SK-N-SH (cell line): ENCODE data around the gene ZBTB16. TPM values are rescaled to one million over a fixed set of nuclear protein-coding genes. Genes with fewer than 3 reads are reported as not detected.

Experiments used
- CTCF ChIA-PET: fragments of 300-600, 350-600 bp; formaldehyde crosslinking; extraction: SDS; loops from one replicate; lab custom pipeline; 2021; lab: Yijun Ruan, JAX
- POLR2A ChIA-PET: fragments of 350-600 bp; sonication (Branson Sonifier 250); formaldehyde crosslinking; extraction: SDS; loops from one replicate; lab custom pipeline; 2020; ENCODE audit warnings: antibody characterized with exemption, inconsistent platforms; lab: Yijun Ruan, JAX
- DNase-seq: peaks from one replicate; pipeline ENCODE4 v3.0.0; 2012
- H2AFZ ChIP-seq: fragments of 200-600 bp; sonication (generic); 2 replicates; pipeline ENCODE4 v1.8.1; 2016; ENCODE audit warnings: antibody characterized with exemption, mild to moderate bottlenecking, low read depth
- H3F3A ChIP-seq: fragments of 200-600 bp; sonication (generic); replicated peaks from 2 replicates; pipeline ENCODE3; 2016; ENCODE audit warnings: antibody characterized with exemption, mild to moderate bottlenecking; ENCODE audit not compliant: insufficient read depth
- H3K27ac ChIP-seq, 2 experiments: fragments of 200-500 bp in 1 of 2; fragments of 200-600 bp in 1 of 2; sonication (Bioruptor generic) in 1 of 2; sonication (generic), shearing (Covaris generic) in 1 of 2; 2 replicates each; pipeline versions ENCODE4 v1.5.1 to v1.6.1; 2014 to 2016; ENCODE audit warnings: low read depth in 2 of 2, inconsistent platforms in 1 of 2, low read length in 1 of 2, mild to moderate bottlenecking in 1 of 2, mixed read lengths in 1 of 2
- H3K27me3 ChIP-seq: fragments of 200-600 bp; sonication (generic), shearing (Covaris generic); 2 replicates; pipeline ENCODE4 v1.6.1; 2016; ENCODE audit warnings: mixed run types; ENCODE audit not compliant: insufficient read depth
- H3K36me3 ChIP-seq, 2 experiments: fragments of 200-500 bp in 1 of 2; fragments of 200-600 bp in 1 of 2; sonication (Bioruptor generic) in 1 of 2; sonication (generic) in 1 of 2; replicated peaks in 1 of 2; 2 replicates each; pipeline versions ENCODE3 to v1.5.1; 2014 to 2016; ENCODE audit warnings: low read length in 1 of 2, mild to moderate bottlenecking in 1 of 2; ENCODE audit not compliant: insufficient read depth in 2 of 2, control insufficient read depth in 1 of 2
- H3K4me1 ChIP-seq, 2 experiments: fragments of 200-500 bp in 1 of 2; fragments of 200-600 bp in 1 of 2; sonication (Bioruptor generic) in 1 of 2; sonication (generic), shearing (Covaris generic) in 1 of 2; 2 replicates each; pipeline versions ENCODE4 v1.5.1 to v1.6.1; 2014 to 2016; ENCODE audit warnings: low read depth in 1 of 2, low read length in 1 of 2, mixed run types in 1 of 2; ENCODE audit not compliant: insufficient read depth in 2 of 2, control insufficient read depth in 1 of 2
- H3K4me2 ChIP-seq: fragments of 200-600 bp; sonication (generic), shearing (Covaris generic); 2 replicates; pipeline ENCODE4 v1.6.1; 2017; ENCODE audit warnings: mixed run types
- H3K4me3 ChIP-seq, 2 experiments: fragments of 200-500 bp in 1 of 2; fragments of 200-600 bp in 1 of 2; sonication (Bioruptor generic) in 1 of 2; sonication (generic), shearing (Covaris generic) in 1 of 2; 2 replicates each; pipeline versions ENCODE4 v1.5.1 to v1.8.1; 2014 to 2016; ENCODE audit warnings: low read depth in 2 of 2, inconsistent platforms in 1 of 2, low read length in 1 of 2, mild to moderate bottlenecking in 1 of 2, mixed read lengths in 1 of 2, moderate library complexity in 1 of 2
- H3K79me2 ChIP-seq: fragments of 200-600 bp; sonication (generic); 2 replicates; pipeline ENCODE4 v1.8.1; 2017; ENCODE audit warnings: mild to moderate bottlenecking; ENCODE audit not compliant: insufficient read depth
- H3K9ac ChIP-seq: fragments of 200-600 bp; sonication (generic); 2 replicates; pipeline ENCODE4 v1.6.1; 2017; ENCODE audit warnings: mixed run types
- H3K9me2 ChIP-seq: fragments of 200-600 bp; sonication (generic); 2 replicates; pipeline ENCODE4 v1.6.1; 2017; ENCODE audit warnings: mixed run types
- H3K9me3 ChIP-seq: fragments of 200-600 bp; sonication (generic); 2 replicates; pipeline ENCODE4 v1.6.1; 2017; ENCODE audit warnings: mixed run types, mild to moderate bottlenecking, moderate library complexity
- H4K20me1 ChIP-seq: fragments of 200-600 bp; sonication (generic); 2 replicates; pipeline ENCODE4 v1.6.1; 2017; ENCODE audit warnings: mild to moderate bottlenecking, mixed run types; ENCODE audit not compliant: insufficient read depth
- ELF1 ChIP-seq: IDR thresholded peaks from 2 replicates; pipeline ENCODE4 v1.4.0; 2012
- FOXM1 ChIP-seq: IDR thresholded peaks from 2 replicates; pipeline ENCODE4 v1.4.0; 2012; ENCODE audit warnings: low read depth, mild to moderate bottlenecking
- JUND ChIP-seq: IDR thresholded peaks from 2 replicates; pipeline ENCODE4 v1.4.0; 2012
- MAX ChIP-seq: IDR thresholded peaks from 2 replicates; pipeline ENCODE4 v1.4.0; 2012; ENCODE audit warnings: low read depth
- MXI1 ChIP-seq: IDR thresholded peaks from 2 replicates; pipeline ENCODE4 v1.6.1; 2012; ENCODE audit warnings: mild to moderate bottlenecking, low read depth, low read length, improper control_type of control experiment
- REST ChIP-seq: IDR thresholded peaks from 2 replicates; pipeline ENCODE4 v1.6.1; 2012; ENCODE audit warnings: mild to moderate bottlenecking, low read depth, low read length, moderate library complexity
- RXRA ChIP-seq: IDR thresholded peaks from 2 replicates; pipeline ENCODE4 v1.4.0; 2012; ENCODE audit warnings: low read depth, mild to moderate bottlenecking, borderline replicate concordance
- SIN3A ChIP-seq: IDR thresholded peaks from 2 replicates; pipeline ENCODE4 v1.6.1; 2012; ENCODE audit warnings: low read depth, mild to moderate bottlenecking, low read length, moderate library complexity, borderline replicate concordance
- SMC3 ChIP-seq: IDR thresholded peaks from 2 replicates; pipeline ENCODE4 v1.6.1; 2012; ENCODE audit warnings: low read depth, low read length, improper control_type of control experiment
- TAF1 ChIP-seq: IDR thresholded peaks from 2 replicates; pipeline ENCODE4 v1.6.1; 2012; ENCODE audit warnings: low read depth, mild to moderate bottlenecking, low read length, moderate library complexity, borderline replicate concordance
- TCF12 ChIP-seq: IDR thresholded peaks from 2 replicates; pipeline ENCODE4 v1.4.0; 2012
- TEAD4 ChIP-seq: IDR thresholded peaks from 2 replicates; pipeline ENCODE4 v1.4.0; 2012; ENCODE audit warnings: mild to moderate bottlenecking, borderline replicate concordance; ENCODE audit not compliant: insufficient read depth
- YY1 ChIP-seq: IDR thresholded peaks from 2 replicates; pipeline ENCODE4 v1.4.0; 2012; ENCODE audit warnings: low read depth, mild to moderate bottlenecking
- WGBS: methylation state at CpG from one replicate; pipeline ENCODE4 v1.1.6; 2017; ENCODE audit warnings: low lambda C conversion rate; 5-methylcytosine and 5-hydroxymethylcytosine counted together
- polyA plus RNA-seq, 3 experiments: library from polyadenylated mRNA; depleted of rRNA; stranded (reverse); fragments of >200 nt; gene quantifications; 2 replicates each; pipeline ENCODE4 v1.2.3, GENCODE V29; 2012
- TF ChIP-seq, protein P1 (sequence below): IDR thresholded peaks from 2 replicates; pipeline ENCODE4 v1.4.0; 2012; ENCODE audit warnings: low read depth, borderline replicate concordance
- TF ChIP-seq, protein P2 (sequence below): IDR thresholded peaks from 2 replicates; pipeline ENCODE4 v1.4.0; 2012; ENCODE audit warnings: low read depth, borderline replicate concordance
- TF ChIP-seq, protein P3 (sequence below): fragments of 150-350 bp; IDR thresholded peaks from 2 replicates; pipeline ENCODE4 v1.6.1; 2017; ENCODE audit warnings: antibody characterized with exemption, low read length, low read depth, borderline replicate concordance

Gene ZBTB16
- polyA plus RNA-seq, 1 of the 3 experiments (the other 2 are of a cell fraction), result not detected

GRCh38 chr11:114080769-114081168 lies 21.3 kb downstream of the ZBTB16 start:
- Histone ChIP-seq H3K27ac (no peak overlapping the region), H4K20me1 (no peaks in the 10 kb centered on the region), H3K36me3 (no peaks in the 10 kb centered on the region), H3K9ac (no peak overlapping the region), H3F3A (no peaks in the 10 kb centered on the region), H2AFZ (no peak overlapping the region), H3K27me3 (peaks cover 37% of the 10 kb centered on the region), H3K4me2 (no peak overlapping the region), H3K4me1 (peaks cover 17% of the 10 kb centered on the region in 2 experiments; a peak in 3 of 4 replicates), H3K9me3 (no peaks in the 10 kb centered on the region), H3K4me3 (no peak overlapping the region), H3K9me2 (no peaks in the 10 kb centered on the region), H3K79me2 (no peaks in the 10 kb centered on the region)
- no peak for DNase-seq
- ChIA-PET CTCF (interaction anchor here (0.8 to 1.6 kb wide), 2 partner anchors 13 to 87 kb away, joined by 3 to 5 read pairs; no protein-coding TSS in a partner anchor), POLR2A (no interaction called here)
- 30% methylated on average over 3 of the region's 3 CpGs for WGBS
- TF ChIP-seq, protein P1, sequence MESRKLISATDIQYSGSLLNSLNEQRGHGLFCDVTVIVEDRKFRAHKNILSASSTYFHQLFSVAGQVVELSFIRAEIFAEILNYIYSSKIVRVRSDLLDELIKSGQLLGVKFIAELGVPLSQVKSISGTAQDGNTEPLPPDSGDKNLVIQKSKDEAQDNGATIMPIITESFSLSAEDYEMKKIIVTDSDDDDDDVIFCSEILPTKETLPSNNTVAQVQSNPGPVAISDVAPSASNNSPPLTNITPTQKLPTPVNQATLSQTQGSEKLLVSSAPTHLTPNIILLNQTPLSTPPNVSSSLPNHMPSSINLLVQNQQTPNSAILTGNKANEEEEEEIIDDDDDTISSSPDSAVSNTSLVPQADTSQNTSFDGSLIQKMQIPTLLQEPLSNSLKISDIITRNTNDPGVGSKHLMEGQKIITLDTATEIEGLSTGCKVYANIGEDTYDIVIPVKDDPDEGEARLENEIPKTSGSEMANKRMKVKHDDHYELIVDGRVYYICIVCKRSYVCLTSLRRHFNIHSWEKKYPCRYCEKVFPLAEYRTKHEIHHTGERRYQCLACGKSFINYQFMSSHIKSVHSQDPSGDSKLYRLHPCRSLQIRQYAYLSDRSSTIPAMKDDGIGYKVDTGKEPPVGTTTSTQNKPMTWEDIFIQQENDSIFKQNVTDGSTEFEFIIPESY, result no peak
- TF ChIP-seq RXRA, result no peak
- TF ChIP-seq, all 33 proteins: peak for 0

DNA sequence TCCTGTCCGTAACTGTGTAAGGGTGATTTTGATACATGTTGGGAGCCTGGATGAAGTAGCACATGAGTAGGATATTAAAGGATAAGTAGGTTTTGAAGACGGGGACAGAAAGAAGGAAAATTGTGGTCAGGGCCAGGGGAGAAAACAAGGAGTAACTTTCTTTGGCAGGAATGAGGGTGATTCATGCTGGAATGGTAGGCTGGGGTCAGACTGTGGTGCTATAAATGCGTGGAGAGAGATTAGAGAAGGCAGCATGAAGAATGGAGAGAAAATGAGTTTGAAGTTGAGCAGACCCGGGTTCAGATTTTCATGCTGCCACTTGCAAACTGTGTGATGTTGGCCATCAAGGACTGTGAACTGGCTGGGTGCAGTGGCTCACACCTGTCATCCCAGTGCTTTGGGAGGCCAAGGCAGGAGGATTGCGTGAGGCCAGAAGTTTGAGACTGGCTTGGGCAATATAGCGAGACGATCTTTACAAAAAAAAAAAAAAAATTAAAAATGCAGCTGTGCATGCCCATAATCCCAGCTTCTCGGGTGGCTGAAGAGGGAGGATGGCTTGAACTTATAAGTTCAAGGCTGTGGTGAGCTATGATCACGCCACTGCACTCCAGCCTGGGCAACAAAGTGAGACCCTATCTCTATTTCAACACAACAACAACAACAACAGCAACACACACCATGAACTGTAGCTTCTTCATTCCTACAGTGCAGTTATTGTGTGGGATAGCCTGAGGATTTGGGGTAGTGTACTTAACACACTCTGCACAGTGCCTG lies 22.3 kb downstream of the ZBTB16 start:
- H4K20me1 ChIP-seq, result no peaks in the 10 kb centered on the region
- WGBS, result 53% methylated on average over 9 of the region's 9 CpGs
- peaks cover 26% of the 10 kb centered on the region for H3K27me3 ChIP-seq
- no peaks in the 10 kb centered on the region for H3F3A ChIP-seq
- no peaks in the 10 kb centered on the region for H3K9me2 ChIP-seq
- peaks cover 8% of the 10 kb centered on the region in 2 experiments; a peak in 3 of 4 replicates for H3K4me1 ChIP-seq
- no peaks in the 10 kb centered on the region for H3K36me3 ChIP-seq
- no peak for DNase-seq
- no peak overlapping the region for H3K9ac ChIP-seq
- H3K79me2 ChIP-seq, result no peaks in the 10 kb centered on the region
- POLR2A ChIA-PET, result no interaction called here
- no peak overlapping the region for H3K4me2 ChIP-seq
- no peak for TF ChIP-seq ELF1
- TF ChIP-seq, protein P2, sequence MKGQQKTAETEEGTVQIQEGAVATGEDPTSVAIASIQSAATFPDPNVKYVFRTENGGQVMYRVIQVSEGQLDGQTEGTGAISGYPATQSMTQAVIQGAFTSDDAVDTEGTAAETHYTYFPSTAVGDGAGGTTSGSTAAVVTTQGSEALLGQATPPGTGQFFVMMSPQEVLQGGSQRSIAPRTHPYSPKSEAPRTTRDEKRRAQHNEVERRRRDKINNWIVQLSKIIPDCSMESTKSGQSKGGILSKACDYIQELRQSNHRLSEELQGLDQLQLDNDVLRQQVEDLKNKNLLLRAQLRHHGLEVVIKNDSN, result no peak
- TF ChIP-seq YY1, result no peak
- TF ChIP-seq JUND, result no peak
- no peak for TF ChIP-seq TCF12
- TF ChIP-seq FOXM1, result no peak
- TF ChIP-seq, protein P1, result no peak
- TF ChIP-seq MAX, result no peak
- TF ChIP-seq SIN3A, result no peak
- no peak for TF ChIP-seq MXI1
- no peak for TF ChIP-seq REST
- no peak for TF ChIP-seq SMC3
- no peak for TF ChIP-seq TEAD4
- TF ChIP-seq TAF1, result no peak
- TF ChIP-seq, protein P3, sequence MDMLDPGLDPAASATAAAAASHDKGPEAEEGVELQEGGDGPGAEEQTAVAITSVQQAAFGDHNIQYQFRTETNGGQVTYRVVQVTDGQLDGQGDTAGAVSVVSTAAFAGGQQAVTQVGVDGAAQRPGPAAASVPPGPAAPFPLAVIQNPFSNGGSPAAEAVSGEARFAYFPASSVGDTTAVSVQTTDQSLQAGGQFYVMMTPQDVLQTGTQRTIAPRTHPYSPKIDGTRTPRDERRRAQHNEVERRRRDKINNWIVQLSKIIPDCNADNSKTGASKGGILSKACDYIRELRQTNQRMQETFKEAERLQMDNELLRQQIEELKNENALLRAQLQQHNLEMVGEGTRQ, result no peak
- CTCF ChIA-PET, result interaction anchor here (1.6 kb wide), 1 partner anchor 12 kb away, joined by 5 read pairs; no protein-coding TSS in a partner anchor
- no peak overlapping the region for H2AFZ ChIP-seq
- no peaks in the 10 kb centered on the region for H3K9me3 ChIP-seq
- H3K4me3 ChIP-seq, result no peak overlapping the region
- H3K27ac ChIP-seq, result no peak overlapping the region
